ENCODE measurements around the gene STAB1.
"Not testable (repeated sequence)": the region's sequence is repeated elsewhere in the genome, so short reads cannot be mapped to it uniquely, and the experiment has no call there.

STAB1 gene

GRCh38 chr3:52524752-52525679, 29.9 kb downstream of the STAB1 start:
- no peak for DNase-seq

- DNase-seq: no peak
These were observed 30.8 kb downstream of the STAB1 start for GRCh38 chr3:52525680-52526561.

DNA sequence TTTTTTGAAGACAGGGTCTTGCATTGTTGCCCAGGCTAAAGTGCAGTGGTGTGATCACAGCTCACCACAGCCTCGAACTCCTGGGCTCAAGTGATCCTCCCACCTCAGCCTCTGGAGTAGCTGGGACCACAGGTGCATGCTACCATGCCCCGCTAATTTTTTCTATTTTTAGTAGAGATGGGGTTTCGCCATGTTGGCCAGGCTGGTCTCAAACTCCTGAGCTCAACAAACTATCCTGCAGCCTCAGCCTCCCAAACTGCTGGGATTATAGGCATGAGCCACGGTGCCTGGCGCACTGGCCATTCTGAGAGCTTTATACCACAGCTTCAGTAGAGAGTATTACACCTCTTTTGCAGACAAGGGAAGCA, 31.5 kb downstream of the STAB1 start:
- DNase-seq: not testable (repeated sequence)

- no peak for DNase-seq
These were observed 32.0 kb downstream of the STAB1 start for GRCh38 chr3:52527039-52527731.

GRCh38 chr3:52527732-52528585, 32.8 kb downstream of the STAB1 start:
- DNase-seq: no peak

DNA sequence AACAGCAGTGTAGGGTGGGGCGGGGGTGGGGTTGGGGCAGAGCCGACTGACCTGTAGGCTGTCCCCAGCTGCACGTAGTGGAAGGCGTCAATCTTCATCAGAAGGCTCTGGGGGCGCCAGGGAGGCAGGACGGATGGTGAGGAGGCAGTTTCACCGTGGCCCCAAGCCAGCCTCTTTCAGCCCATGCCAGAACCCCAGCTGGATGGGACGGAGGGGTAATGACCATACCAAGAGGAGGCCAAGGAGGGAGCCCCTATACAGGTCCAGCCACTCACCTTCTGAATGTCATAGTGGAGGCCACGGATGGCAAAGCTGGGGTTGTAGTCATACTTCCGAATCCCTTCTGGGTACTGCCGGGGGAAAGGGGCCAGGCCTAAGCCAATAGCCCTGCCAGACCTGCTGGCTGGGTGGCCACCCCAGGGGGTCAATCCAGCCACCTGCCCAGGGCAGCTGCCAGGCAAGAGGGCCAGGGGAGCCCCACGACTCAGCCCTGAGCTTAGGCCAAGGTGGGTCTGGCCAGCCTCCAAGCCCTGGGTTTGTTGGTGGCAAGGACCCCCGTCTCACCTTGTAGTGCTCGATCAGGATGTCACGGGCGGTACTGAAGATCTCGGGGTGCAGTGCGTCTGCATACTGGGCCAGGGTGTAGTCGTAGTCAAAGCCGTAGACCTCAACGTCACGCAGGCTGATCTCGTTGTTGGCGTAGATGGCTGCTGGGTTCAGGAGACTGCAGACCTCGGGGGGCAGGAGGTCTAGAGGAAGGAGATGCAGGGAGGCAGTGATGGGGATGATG, 33.6 kb downstream of the STAB1 start:
- DNase-seq: no peak

DNA sequence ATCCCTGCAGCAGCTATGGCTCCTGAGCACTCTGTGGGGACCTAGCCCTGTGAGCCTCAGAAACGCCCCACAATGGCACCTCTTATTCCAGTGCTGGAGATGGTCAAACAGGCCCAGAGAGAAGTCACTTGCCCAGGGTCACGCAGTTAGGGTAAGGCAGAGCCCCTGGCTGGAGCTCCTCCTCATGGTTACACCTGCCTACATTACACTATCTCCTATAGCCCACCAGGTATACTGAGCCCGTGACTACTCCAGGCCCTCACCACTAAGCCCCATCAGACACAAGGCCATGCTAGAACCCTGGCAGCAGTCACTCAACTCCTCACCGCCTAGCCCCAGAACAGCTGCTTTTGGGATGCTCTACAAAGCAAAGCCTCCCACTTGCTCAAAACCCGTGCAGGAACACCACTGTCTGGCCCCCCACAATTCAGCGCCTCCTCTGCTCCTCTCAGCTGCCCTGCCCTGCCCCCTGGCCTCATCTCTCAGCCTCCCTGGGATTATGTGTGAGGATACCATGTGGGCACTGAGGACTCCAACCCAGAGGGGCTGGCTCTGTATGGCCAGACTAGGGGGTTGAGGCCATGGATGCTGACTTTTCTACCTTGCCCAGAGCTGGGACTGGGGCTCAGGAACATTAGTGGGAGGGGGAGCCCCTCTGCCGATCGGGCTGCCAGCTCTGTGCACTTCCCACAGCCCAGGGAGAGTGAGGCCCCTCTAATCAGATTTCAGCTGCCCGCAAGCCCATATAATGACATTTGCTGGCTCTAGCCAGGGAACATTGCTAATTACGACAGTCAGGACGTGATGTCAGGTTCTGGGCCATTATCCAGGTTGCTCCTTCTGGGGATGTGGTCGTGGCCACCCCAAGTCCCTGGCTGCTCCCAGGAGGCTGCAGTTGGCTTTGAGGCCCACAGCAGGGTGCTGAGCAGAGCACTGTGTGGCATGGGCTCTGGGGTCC, 34.5 kb downstream of the STAB1 start:
- no peak for DNase-seq

DNA sequence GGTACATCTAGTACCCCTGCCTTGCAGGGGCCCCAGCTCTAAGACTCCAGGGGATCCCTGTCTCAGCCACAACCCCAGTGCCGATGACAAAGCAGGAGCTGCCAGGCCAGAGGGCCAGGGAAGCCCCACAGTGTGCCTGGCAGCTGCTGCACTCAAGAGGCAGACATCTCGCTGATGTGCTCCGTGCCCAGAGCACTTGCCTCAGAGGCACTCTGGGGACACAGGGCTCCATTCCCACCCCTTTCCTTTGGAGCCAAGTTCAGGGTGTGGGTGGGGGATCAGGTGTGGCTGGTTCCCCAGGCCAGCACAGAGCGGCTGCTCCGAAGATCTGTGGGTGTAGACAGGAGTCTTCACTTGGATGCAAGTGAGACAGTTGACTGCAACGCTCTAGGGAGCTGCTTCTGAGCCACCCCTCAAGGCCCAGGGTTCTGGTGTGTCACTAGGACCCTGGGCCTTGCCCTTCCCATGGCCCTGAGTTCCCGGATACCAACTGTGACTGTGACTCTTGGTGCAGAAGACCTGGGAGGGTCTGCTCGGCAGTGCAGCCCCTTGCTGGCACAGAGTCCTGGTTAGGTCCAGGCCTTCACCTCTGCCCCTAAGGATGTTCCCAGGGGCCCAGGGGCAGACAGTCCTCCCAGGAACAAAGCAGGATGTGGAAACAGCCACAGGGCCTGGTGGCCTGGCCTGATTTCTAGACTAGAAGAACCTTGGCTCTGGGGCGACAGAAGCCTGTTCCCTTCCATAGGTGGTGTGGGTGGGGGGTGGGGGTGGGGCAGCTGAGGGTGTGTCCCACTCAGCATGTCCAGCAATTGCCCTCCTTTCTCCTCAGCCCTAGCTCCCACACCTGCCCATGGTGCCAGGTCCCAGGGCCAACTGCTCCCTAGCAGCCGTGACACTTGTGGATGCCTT, 36.0 kb downstream of the STAB1 start:
- no peak for DNase-seq

- no peak for DNase-seq
These were observed 36.9 kb downstream of the STAB1 start for GRCh38 chr3:52531860-52532516.

GRCh38 chr3:52532517-52532837, 37.3 kb downstream of the STAB1 start:
- no peak for DNase-seq

DNA sequence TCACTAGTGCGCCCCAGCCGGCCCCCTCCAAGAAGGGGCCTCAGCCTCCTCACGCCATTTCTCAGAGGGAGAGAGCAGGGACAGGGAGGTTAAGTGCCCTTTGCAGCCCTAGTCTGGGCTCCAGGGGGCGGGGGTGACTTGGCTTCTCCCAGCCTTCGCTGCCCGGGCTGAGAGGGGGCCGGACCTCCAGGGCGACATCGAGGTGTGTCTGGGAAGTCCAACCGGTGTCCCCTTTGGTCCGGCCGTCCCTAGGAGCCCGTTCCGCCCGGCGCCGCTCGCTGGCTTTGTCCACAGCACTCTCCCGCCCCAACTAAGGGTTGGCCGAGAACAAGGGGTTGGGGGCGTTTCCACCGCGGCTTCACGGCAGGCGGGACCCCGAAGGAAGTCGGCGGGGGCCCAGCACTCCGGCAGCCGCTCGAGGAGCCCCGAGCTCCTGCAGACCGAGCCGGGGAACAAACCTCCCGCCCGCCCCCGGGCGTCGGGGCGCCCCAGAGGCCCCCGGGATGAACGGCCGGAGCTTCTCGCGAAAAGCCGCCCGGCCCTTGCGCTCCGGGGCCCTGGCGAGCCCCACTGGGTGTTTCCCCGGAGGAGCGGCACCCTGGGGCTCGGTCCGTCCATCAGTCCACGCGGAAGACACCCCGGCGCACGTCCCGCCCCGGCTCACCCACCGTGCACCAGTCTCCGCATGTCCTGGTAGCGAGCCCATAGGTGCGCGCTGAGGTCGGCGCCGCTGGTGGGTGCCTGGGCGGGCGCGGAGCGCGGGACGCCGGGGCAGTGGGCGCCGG, 37.9 kb downstream of the STAB1 start:
- DNase-seq: peak; percentile 24

DNA sequence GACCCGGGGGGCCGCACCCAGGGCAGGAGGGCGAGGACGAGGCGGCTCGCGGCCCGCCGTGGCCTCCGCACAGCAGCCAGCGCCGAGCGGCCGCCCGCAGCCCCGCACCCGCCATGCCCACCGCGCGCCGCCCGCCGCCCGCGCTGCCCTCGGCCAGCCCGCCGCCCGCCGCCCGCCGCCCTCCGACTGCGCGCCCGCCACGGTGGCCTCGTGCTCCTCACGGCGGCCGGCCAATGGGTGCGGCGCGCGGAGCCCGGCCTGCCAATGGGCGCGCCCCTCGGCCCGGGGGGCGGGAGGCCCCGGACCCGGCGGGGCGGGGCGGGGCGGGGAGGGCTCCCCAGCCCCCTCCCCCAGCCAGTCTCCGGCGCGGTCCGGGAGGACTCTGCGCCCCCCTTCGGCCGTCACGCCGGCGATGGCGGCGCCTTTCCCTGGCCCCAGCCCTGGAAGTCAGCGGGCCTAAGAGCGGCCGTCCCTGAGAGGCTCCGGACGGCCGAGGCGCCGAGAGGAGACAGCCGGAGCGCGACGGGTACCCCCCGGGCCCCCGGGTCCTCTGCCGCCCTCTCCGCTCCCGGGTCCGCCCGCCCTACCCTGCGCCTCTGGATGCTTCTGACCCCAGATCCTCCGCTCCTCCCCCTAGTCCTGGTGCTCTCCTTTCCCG, 38.6 kb downstream of the STAB1 start, which contains the start of gene NT5DC2:
NT5DC2 (minus strand) TSS at position 235 of the 658 bp plus-strand sequence; CDS start at position 115, 120 bp downstream.
- DNase-seq: peak; percentile 41

DNA sequence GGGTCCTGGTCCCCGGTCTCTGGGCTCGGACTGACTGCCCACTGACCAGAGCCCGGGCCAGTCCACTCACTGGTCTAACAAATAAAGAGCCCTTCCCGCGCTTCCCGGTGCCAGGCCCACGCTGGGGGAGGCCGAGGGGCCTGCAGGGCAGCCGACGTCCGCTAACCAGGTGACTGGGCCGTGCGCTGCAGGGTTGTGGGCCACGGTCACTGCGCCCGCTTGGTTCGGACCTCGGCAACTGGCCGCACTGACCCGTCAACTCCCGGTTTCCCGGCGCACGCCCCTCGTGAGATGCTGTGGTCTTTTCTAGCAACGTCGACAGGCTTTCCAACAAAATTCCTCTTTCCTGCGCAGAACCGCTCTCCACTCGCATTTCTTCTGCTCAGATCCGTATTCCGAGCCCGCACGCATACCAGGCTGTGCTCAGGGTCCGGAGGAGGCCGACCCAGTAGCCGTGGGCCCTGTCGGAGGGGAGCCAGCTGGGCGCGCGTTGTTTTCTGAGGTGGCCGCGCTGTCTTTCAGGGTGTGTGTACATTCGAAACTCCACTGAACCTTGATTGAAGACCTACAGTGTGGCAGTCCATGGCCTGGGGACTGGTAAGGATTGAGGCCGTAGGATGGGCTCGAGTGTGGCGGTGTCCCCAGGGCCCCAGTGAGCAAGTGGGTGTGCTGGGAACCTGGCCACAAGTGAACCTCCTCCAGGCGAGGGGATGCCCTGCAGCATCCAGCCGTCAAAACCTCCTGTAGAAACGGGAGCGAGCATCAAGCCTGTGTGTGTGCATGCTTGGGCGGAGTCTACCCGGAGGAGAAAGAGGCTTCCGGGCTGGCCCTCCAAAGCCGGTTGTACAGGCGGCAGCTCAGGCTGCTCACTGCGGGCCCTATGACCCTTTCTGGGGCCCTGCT, 39.4 kb downstream of the STAB1 start:
- no peak for DNase-seq

GRCh38 chr3:52535411-52536111, 40.4 kb downstream of the STAB1 start:
- no peak for DNase-seq

DNA sequence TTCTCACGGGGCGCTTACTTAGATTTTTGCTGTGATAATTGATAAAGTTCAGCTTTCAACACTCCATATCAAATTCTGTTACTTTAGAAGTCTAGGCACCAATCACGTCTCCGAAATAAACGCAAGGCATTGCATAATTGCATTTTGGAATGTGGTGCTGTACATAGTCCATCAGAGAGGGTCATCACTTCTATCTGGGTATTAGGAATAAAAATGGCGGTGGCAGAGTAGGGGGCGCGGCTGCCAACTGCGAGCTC, 40.9 kb downstream of the STAB1 start:
- DNase-seq: no peak

Measured in activated CD4-positive, alpha-beta T cell treated with anti-CD3 and anti-CD28 coated beads, Interleukin-2, amount 50 U/mL, for 1 hour (primary cell).